Hepatocyte (in vitro differentiated cells): ENCODE results near the gene TUBB1.

Source experiments
- CTCF ChIP-seq: fragments of 200-600 bp; sonication (generic); IDR thresholded peaks from 2 replicates; pipeline ENCODE4 v1.5.1; 2016; ENCODE audit warnings: antibody characterized with exemption, mild to moderate bottlenecking; ENCODE audit not compliant: poor library complexity
- EZH2phosphoT487 ChIP-seq: fragments of 200-600 bp; sonication (generic); IDR thresholded peaks from one replicate; pipeline ENCODE4 v1.6.1; 2018; ENCODE audit warnings: antibody characterized with exemption, mild to moderate bottlenecking, low read depth, moderate library complexity; ENCODE audit not compliant: unreplicated experiment, severe bottlenecking

- TF ChIP-seq CTCF: no peak
- no peak for TF ChIP-seq EZH2phosphoT487
Measured at GRCh38 chr20:58988565-58988882, 30.7 kb upstream of the TUBB1 start.
